ENCODE results near the gene CFAP69. TPM values are rescaled to one million over a fixed set of nuclear protein-coding genes. Genes with fewer than 3 reads are reported as not detected.

Gene CFAP69
- total and polyA plus RNA-seq, 10 of the 15 experiments (the other 5 are each of a cell fraction or from before 2014, with no cell fraction given): 0.11 to 3.1 (median 0.48) TPM; not detected in 1

- in situ Hi-C loops (cut with MboI) (no loop called here), intact Hi-C loops (cut with micrococcal nuclease; ENCODE audit: unreplicated experiment) (no loop called here)
- no peaks in the 10 kb centered on the region for H3K4me1 ChIP-seq (ENCODE audit: control insufficient read depth, insufficient read depth, low read length)
- FAIRE-seq (no peak), DNase-seq (ENCODE audit: low read depth, low spot score) (no peak), ATAC-seq (no peak)
- H3K79me2 ChIP-seq (ENCODE audit: control insufficient read depth, insufficient read depth, low read length): no peaks in the 10 kb centered on the region
- no peak overlapping the region for H3K27ac ChIP-seq (ENCODE audit: control insufficient read depth, insufficient read depth)
- ChIA-PET RAD21 (ENCODE audit: unreplicated experiment) (interaction anchor here (0.6 to 1.6 kb wide), 6 partner anchors 9 to 913 kb away, joined by 3 to 6 read pairs (median 4); partner anchors contain the start of gene STEAP1), POLR2A (interaction anchor here (1.0 to 1.2 kb wide), 2 partner anchors 11 to 13 kb away, joined by 3 to 5 read pairs; no protein-coding TSS in a partner anchor), CTCF (interaction anchor here (0.6 to 2.3 kb wide), 10 partner anchors 10 to 170 kb away, joined by 3 to 15 read pairs (median 4); partner anchors contain the start of gene STEAP1), SMC1A (ENCODE audit: uncharacterized antibody, unreplicated experiment) (interaction anchor here (0.6 to 1.8 kb wide), 11 partner anchors 10 to 335 kb away, joined by 3 to 10 read pairs (median 4); partner anchors contain the start of genes STEAP1 and STEAP2)
- no peaks in the 10 kb centered on the region for H4K20me1 ChIP-seq (ENCODE audit: control insufficient read depth, insufficient read depth)
- no peak overlapping the region for H3K4me2 ChIP-seq (ENCODE audit: control insufficient read depth, insufficient read depth)
- no peak overlapping the region for H3K9ac ChIP-seq (ENCODE audit: control insufficient read depth, insufficient read depth, low read length)
- WGBS (ENCODE audit: insufficient coverage, insufficient replicate concordance, low lambda C conversion rate, missing lambda C conversion rate): 25% methylated on average over 1 of the region's 1 CpG
- H3K4me3 ChIP-seq: no peak overlapping the region
- BruUV-seq (replicated peaks): no TSS peak
- H2AFZ ChIP-seq (ENCODE audit: control insufficient read depth, low read depth, low read length): no peak overlapping the region
- TF ChIP-seq SKIL (IDR thresholded peaks at IDR 0.05; ENCODE audit: low read depth, poor library complexity, severe bottlenecking) (no peak), CREM (IDR thresholded peaks at IDR 0.05; ENCODE audit: low read depth) (no peak), NR2C2 (IDR thresholded peaks at IDR 0.05; ENCODE audit: borderline replicate concordance, control insufficient read depth, insufficient read length, low read depth) (no peak), USF2 (IDR thresholded peaks at IDR 0.05; ENCODE audit: borderline replicate concordance, low read depth, low read length) (no peak), FOS (IDR thresholded peaks at IDR 0.05; ENCODE audit: borderline replicate concordance, extremely low read depth, insufficient read length) (no peak), BCL3 (IDR thresholded peaks at IDR 0.05; ENCODE audit: borderline replicate concordance, insufficient read depth, low read depth, low read length, poor library complexity, severe bottlenecking) (no peak), TAF1 (IDR thresholded peaks at IDR 0.05; ENCODE audit: borderline replicate concordance, low read depth, low read length) (no peak), EP300 (IDR thresholded peaks at IDR 0.05; ENCODE audit: borderline replicate concordance in 1 of 2, control insufficient read depth in 1 of 2, low read depth in 2 of 2, low read length in 2 of 2) (no peak), ATF3 (IDR thresholded peaks at IDR 0.05; ENCODE audit: borderline replicate concordance, extremely low read depth, low read depth, low read length) (no peak)
- no peaks in the 10 kb centered on the region for H3K36me3 ChIP-seq (ENCODE audit: control insufficient read depth in 2 of 2, insufficient read depth in 2 of 2, low read length in 1 of 2)
- H3K27me3 ChIP-seq (replicated peaks in 1 of 2; ENCODE audit: control insufficient read depth in 2 of 2, insufficient read depth in 2 of 2, low read length in 1 of 2): no peaks in the 10 kb centered on the region
- H3K9me3 ChIP-seq (replicated peaks; ENCODE audit: control insufficient read depth, insufficient read depth, low read length): no peaks in the 10 kb centered on the region
Measured at GRCh38 chr7:90256778-90257177, 11.8 kb downstream of the CFAP69 start.

Data from GM12878 (cell line).